NCI-H2081 (cell line): ENCODE measurements around the gene OR10G4.
"Not testable (repeated sequence)": the region's sequence is repeated elsewhere in the genome, so short reads cannot be mapped to it uniquely, and the experiment has no call there.

ENCODE experiments used
- DNase-seq, 2 experiments: peaks; one replicate each; lab custom pipeline; 2025; lab: John Stamatoyannopoulos, UW

The OR10G4 gene

GRCh38 chr11:124012697-124013096 lies at the start of gene OR10G4:
Gene OR10G4, plus strand, starts transcription at chr11:124012997. Its CDS starts 2,578 bp downstream, at chr11:124015575.
- no peak for DNase-seq

GRCh38 chr11:123973816-123974215 lies 39.0 kb upstream of the OR10G4 start:
- DNase-seq = no peak

- no peak for DNase-seq
Observed at GRCh38 chr11:123976770-123977560, 35.8 kb upstream of the OR10G4 start.

GRCh38 chr11:123977731-123978347 lies 35.0 kb upstream of the OR10G4 start, which contains the start of gene OR10S1:
Gene OR10S1, minus strand, starts transcription at chr11:123977781. Its CDS starts 117 bp downstream, at chr11:123977664.
- DNase-seq = no peak

GRCh38 chr11:123979311-123979710 lies 33.5 kb upstream of the OR10G4 start:
- no peak for DNase-seq

GRCh38 chr11:123995119-123995518 lies 17.7 kb upstream of the OR10G4 start, which contains the start of gene OR10G6:
Gene OR10G6, minus strand, starts transcription at chr11:123995161. Its CDS starts 0 bp downstream, at chr11:123995161.
- no peak for DNase-seq

- not testable (repeated sequence) for DNase-seq
Observed at GRCh38 chr11:124015837-124016236, 3.0 kb downstream of the OR10G4 start.

- DNase-seq = no peak
Observed at GRCh38 chr11:124026498-124026897, 13.7 kb downstream of the OR10G4 start, which contains the start of gene OR10G8. Gene OR10G8, plus strand, starts transcription at chr11:124026798. Its CDS starts 2,825 bp downstream, at chr11:124029623.

- no peak for DNase-seq
Observed at GRCh38 chr11:124036666-124037065, 23.9 kb downstream of the OR10G4 start.

- DNase-seq = no peak
Observed at GRCh38 chr11:124039557-124039956, 26.8 kb downstream of the OR10G4 start.

- DNase-seq = no peak
Observed at GRCh38 chr11:124041254-124041653, 28.5 kb downstream of the OR10G4 start, which contains the start of gene OR10G7. Gene OR10G7, minus strand, starts transcription at chr11:124041325. Its CDS starts 2,324 bp downstream, at chr11:124039001.

- DNase-seq = no peak
Observed at GRCh38 chr11:124043420-124043819, 30.6 kb downstream of the OR10G4 start.

- no peak for DNase-seq
Observed at GRCh38 chr11:124050748-124051147, 38.0 kb downstream of the OR10G4 start.

GRCh38 chr11:124052966-124053365 lies 40.2 kb downstream of the OR10G4 start:
- DNase-seq = no peak
